Muscle of back (tissue), 11 donors: ENCODE data around the gene KCNQ5. TPM values are rescaled to one million over a fixed set of nuclear protein-coding genes. Genes with fewer than 3 reads are reported as not detected.

ENCODE experiments used
- DNase-seq, 3 donors: peaks; one replicate each; pipeline versions ENCODE4 v3.0.0 to v3.0.0-alpha.2; 2013
- polyA plus RNA-seq, 10 donors: library from polyadenylated mRNA; unstranded; fragments of 120-200 nt; gene quantifications; one replicate each; pipeline ENCODE4 v1.2.1, GENCODE V29; 2013; ENCODE audit not compliant: insufficient read length in 10 of 10

KCNQ5 gene
- polyA plus RNA-seq, 10 donors: 0.32 to 2.1 (median 1.0) TPM

GRCh38 chr6:73108949-73109348 lies 487.1 kb downstream of the KCNQ5 start:
- DNase-seq: no peak

- DNase-seq: no peak
Observed at GRCh38 chr6:73109659-73110058, 487.8 kb downstream of the KCNQ5 start.

GRCh38 chr6:73116330-73116729 lies 494.5 kb downstream of the KCNQ5 start:
- no peak for DNase-seq

GRCh38 chr6:73121421-73121993 lies 499.6 kb downstream of the KCNQ5 start:
- DNase-seq: peak in 1 of 3 donors; percentile 42

- DNase-seq: no peak
Observed at GRCh38 chr6:73123632-73124329, 501.9 kb downstream of the KCNQ5 start.

- DNase-seq: peak; percentile 49 to 75 (median 67)
Observed at GRCh38 chr6:73129653-73130443, 508.0 kb downstream of the KCNQ5 start.

GRCh38 chr6:73131706-73132105 lies 509.8 kb downstream of the KCNQ5 start:
- DNase-seq: no peak

- peak in 2 of 3 donors; percentile 3 to 21 for DNase-seq
Observed at GRCh38 chr6:73134588-73134987, 512.7 kb downstream of the KCNQ5 start.

- no peak for DNase-seq
Observed at GRCh38 chr6:73139681-73140383, 518.0 kb downstream of the KCNQ5 start.

- no peak for DNase-seq
Observed at GRCh38 chr6:73143551-73143950, 521.7 kb downstream of the KCNQ5 start.

GRCh38 chr6:73144516-73144915 lies 522.7 kb downstream of the KCNQ5 start:
- DNase-seq: no peak

- DNase-seq: no peak
Observed at GRCh38 chr6:73145690-73146089, 523.8 kb downstream of the KCNQ5 start.

- no peak for DNase-seq
Observed at GRCh38 chr6:73151732-73152131, 529.9 kb downstream of the KCNQ5 start.

- no peak for DNase-seq
Observed at GRCh38 chr6:73152556-73152955, 530.7 kb downstream of the KCNQ5 start.

- no peak for DNase-seq
Observed at GRCh38 chr6:73152966-73153757, 531.3 kb downstream of the KCNQ5 start.

- no peak for DNase-seq
Observed at GRCh38 chr6:73156793-73157767, 535.2 kb downstream of the KCNQ5 start.

GRCh38 chr6:73157870-73158269 lies 536.0 kb downstream of the KCNQ5 start:
- no peak for DNase-seq

GRCh38 chr6:73169111-73169510 lies 547.2 kb downstream of the KCNQ5 start:
- DNase-seq: peak; percentile 4 to 55 (median 27)

- peak in 1 of 3 donors; percentile 10 for DNase-seq
Observed at GRCh38 chr6:73169633-73170032, 547.8 kb downstream of the KCNQ5 start.

GRCh38 chr6:73174646-73175045 lies 552.8 kb downstream of the KCNQ5 start:
- no peak for DNase-seq
